H1 (cell line): ENCODE measurements around the gene SNAI1. TPM values are rescaled to one million over a fixed set of nuclear protein-coding genes. Genes with fewer than 3 reads are reported as not detected.

Experiments
- CTCF ChIA-PET: fragments of 300-600 bp; sonication (Branson Sonifier 250); formaldehyde crosslinking; loops from one replicate; lab custom pipeline; 2021; ENCODE audit not compliant: partially characterized antibody; lab: Charles Lee
- POLR2A ChIA-PET: fragments of 300-600 bp; sonication (Branson Sonifier 250); formaldehyde crosslinking; loops from one replicate; lab custom pipeline; 2021; ENCODE audit warnings: inconsistent platforms; ENCODE audit not compliant: partially characterized antibody; lab: Charles Lee
- DNase-seq, 2 experiments: peaks; one replicate each; pipeline versions ENCODE4 v3.0.0 to v3.0.0-alpha.2; 2010 to 2022; ENCODE audit warnings: low spot score in 2 of 2, low read depth in 1 of 2, mixed read lengths in 1 of 2
- FAIRE-seq: peaks from 2 replicates; lab custom pipeline; 2011; peaks lifted over from hg19 to GRCh38; lab: Jason Lieb, UNC
- H2AFZ ChIP-seq: 2 replicates; pipeline ENCODE4 v1.8.1; 2012; ENCODE audit warnings: low read length, inconsistent platforms
- H2AK5ac ChIP-seq: 2 replicates; pipeline ENCODE4 v1.6.1; 2013; ENCODE audit warnings: low read depth, low read length
- H2BK120ac ChIP-seq: replicated peaks from 2 replicates; pipeline ENCODE3; 2013; ENCODE audit warnings: low read depth, low read length, inconsistent platforms
- H2BK12ac ChIP-seq: 2 replicates; pipeline ENCODE4 v1.6.1; 2013; ENCODE audit warnings: low read depth, low read length
- H2BK15ac ChIP-seq: 2 replicates; pipeline ENCODE4 v1.6.1; 2013; ENCODE audit warnings: low read length
- H2BK20ac ChIP-seq: 2 replicates; pipeline ENCODE4 v1.6.1; 2013; ENCODE audit warnings: low read length
- H2BK5ac ChIP-seq: 2 replicates; pipeline ENCODE4 v1.6.1; 2013; ENCODE audit warnings: low read depth, low read length
- H3K14ac ChIP-seq: 2 replicates; pipeline ENCODE4 v1.6.1; 2013; ENCODE audit warnings: inconsistent platforms; ENCODE audit not compliant: insufficient read length
- H3K18ac ChIP-seq: 2 replicates; pipeline ENCODE4 v1.6.1; 2013; ENCODE audit warnings: low read length; ENCODE audit errors: extremely low read depth
- H3K23ac ChIP-seq: 2 replicates; pipeline ENCODE4 v1.6.1; 2013; ENCODE audit warnings: inconsistent platforms; ENCODE audit not compliant: insufficient read length
- H3K23me2 ChIP-seq: 2 replicates; pipeline ENCODE4 v1.6.1; 2013; ENCODE audit warnings: low read depth, low read length
- H3K27ac ChIP-seq: 2 replicates; pipeline ENCODE4 v1.6.1; 2011; ENCODE audit warnings: low read depth, low read length, inconsistent platforms
- H3K27me3 ChIP-seq, 4 experiments: replicated peaks in 1 of 4; 1 replicate in 1 of 4; 2 replicates in 3 of 4; pipeline versions ENCODE4 v1.6.1 to v1.8.1; 2011 to 2013; ENCODE audit warnings: low read length in 3 of 4, mild to moderate bottlenecking in 3 of 4, inconsistent platforms in 2 of 4, mixed read lengths in 2 of 4, moderate library complexity in 1 of 4; ENCODE audit not compliant: control insufficient read depth in 3 of 4, insufficient read depth in 3 of 4; ENCODE audit errors: extremely low read depth in 1 of 4
- H3K36me3 ChIP-seq, 4 experiments: 2 replicates each; pipeline versions ENCODE4 v1.6.1 to v1.8.1; 2011 to 2013; ENCODE audit warnings: mild to moderate bottlenecking in 4 of 4, low read length in 3 of 4, moderate library complexity in 2 of 4, control low read depth in 1 of 4, inconsistent platforms in 1 of 4; ENCODE audit not compliant: insufficient read depth in 4 of 4, control insufficient read depth in 2 of 4
- H3K4ac ChIP-seq: replicated peaks from 2 replicates; pipeline ENCODE3; 2013; ENCODE audit warnings: low read length, low read depth, mixed read lengths, inconsistent platforms; ENCODE audit not compliant: insufficient read length
- H3K4me1 ChIP-seq, 4 experiments: replicated peaks in 1 of 4; 1 replicate in 1 of 4; 2 replicates in 3 of 4; pipeline versions ENCODE4 v1.6.1 to v1.8.1; 2011 to 2013; ENCODE audit warnings: low read length in 3 of 4, inconsistent platforms in 2 of 4, mixed read lengths in 1 of 4; ENCODE audit not compliant: insufficient read depth in 4 of 4, control insufficient read depth in 3 of 4
- H3K4me2 ChIP-seq, 2 experiments: 2 replicates each; pipeline versions ENCODE4 v1.6.1 to v1.8.1; 2011 to 2013; ENCODE audit warnings: low read depth in 2 of 2, low read length in 2 of 2, control low read depth in 1 of 2, inconsistent platforms in 1 of 2, mild to moderate bottlenecking in 1 of 2; ENCODE audit not compliant: insufficient read depth in 1 of 2
- H3K4me3 ChIP-seq, 4 experiments: fragments of 200-600, 300-600 bp in 1 of 4; sonication (generic), shearing (Covaris generic), sonication (Bioruptor Twin) in 1 of 4; 2 replicates each; pipeline versions ENCODE4 v1.5.1 to v1.8.1; 2011 to 2016; ENCODE audit warnings: low read length in 4 of 4, low read depth in 3 of 4, control low read depth in 2 of 4, inconsistent platforms in 2 of 4, mild to moderate bottlenecking in 2 of 4, mixed read lengths in 1 of 4, moderate library complexity in 1 of 4; ENCODE audit not compliant: insufficient read depth in 2 of 4; ENCODE audit errors: extremely low read depth in 1 of 4
- H3K56ac ChIP-seq: replicated peaks from 2 replicates; pipeline ENCODE3; 2013; ENCODE audit warnings: low read depth, mild to moderate bottlenecking, mixed read lengths, low read length, inconsistent platforms; ENCODE audit not compliant: insufficient read length
- H3K79me1 ChIP-seq: 2 replicates; pipeline ENCODE4 v1.6.1; 2013; ENCODE audit warnings: low read depth, low read length, control low read depth
- H3K79me2 ChIP-seq, 2 experiments: 2 replicates each; pipeline versions ENCODE4 v1.6.1 to v1.8.1; 2012 to 2013; ENCODE audit warnings: low read length in 2 of 2, mild to moderate bottlenecking in 2 of 2, inconsistent platforms in 1 of 2; ENCODE audit not compliant: insufficient read depth in 2 of 2, control insufficient read depth in 1 of 2
- H3K9ac ChIP-seq, 4 experiments: replicated peaks in 1 of 4; 1 replicate in 1 of 4; 2 replicates in 3 of 4; pipeline versions ENCODE4 v1.6.1 to v1.8.1; 2011 to 2013; ENCODE audit warnings: low read depth in 3 of 4, low read length in 3 of 4, control low read depth in 2 of 4, mild to moderate bottlenecking in 2 of 4, moderate library complexity in 2 of 4, inconsistent platforms in 1 of 4; ENCODE audit errors: extremely low read depth in 1 of 4
- H3K9me3 ChIP-seq, 2 experiments: 2 replicates each; pipeline versions ENCODE4 v1.6.1 to v1.8.1; 2012 to 2013; ENCODE audit warnings: mild to moderate bottlenecking in 2 of 2, moderate library complexity in 2 of 2, control low read depth in 1 of 2, inconsistent platforms in 1 of 2, low read depth in 1 of 2, low read length in 1 of 2, mixed read lengths in 1 of 2; ENCODE audit not compliant: insufficient read depth in 2 of 2
- H4K20me1 ChIP-seq, 2 experiments: replicated peaks in 1 of 2; 2 replicates each; pipeline versions ENCODE3 to v1.8.1; 2011 to 2013; ENCODE audit warnings: inconsistent platforms in 2 of 2, low read length in 2 of 2, mild to moderate bottlenecking in 1 of 2; ENCODE audit not compliant: insufficient read depth in 2 of 2, control insufficient read depth in 1 of 2
- H4K5ac ChIP-seq: 2 replicates; pipeline ENCODE4 v1.6.1; 2013; ENCODE audit warnings: low read length, low read depth, mixed read lengths, inconsistent platforms; ENCODE audit not compliant: insufficient read length
- H4K8ac ChIP-seq: 2 replicates; pipeline ENCODE4 v1.8.0; 2013; ENCODE audit warnings: mild to moderate bottlenecking, moderate library complexity, low read length, inconsistent platforms; ENCODE audit not compliant: insufficient read depth; ENCODE audit errors: extremely low read depth
- H4K91ac ChIP-seq: replicated peaks from 2 replicates; pipeline ENCODE3; 2013; ENCODE audit warnings: low read length, mixed read lengths, inconsistent platforms; ENCODE audit not compliant: insufficient read length
- CEBPB ChIP-seq: IDR thresholded peaks from 2 replicates; pipeline ENCODE4 v1.6.1; 2012; ENCODE audit warnings: low read depth, low read length
- CTCF ChIP-seq, 3 experiments: IDR thresholded peaks; 1 replicate in 2 of 3; 2 replicates in 1 of 3; pipeline versions ENCODE4 v1.5.1 to v1.6.1; 2011; ENCODE audit warnings: low read length in 3 of 3, mild to moderate bottlenecking in 3 of 3, inconsistent platforms in 2 of 3, low read depth in 1 of 3, moderate library complexity in 1 of 3; ENCODE audit not compliant: insufficient read depth in 1 of 3; ENCODE audit errors: control extremely low read depth in 1 of 3
- GABPA ChIP-seq: IDR thresholded peaks from 2 replicates; pipeline ENCODE4 v1.6.1; 2011; ENCODE audit warnings: mild to moderate bottlenecking, low read length, moderate library complexity, borderline replicate concordance; ENCODE audit not compliant: insufficient read depth
- GTF2F1 ChIP-seq: IDR thresholded peaks from 2 replicates; pipeline ENCODE4 v1.6.1; 2012; ENCODE audit warnings: low read depth, low read length, improper control_type of control experiment, borderline replicate concordance
- KDM5A ChIP-seq: fragments of 200-600 bp; IDR thresholded peaks from 2 replicates; pipeline ENCODE4 v1.7.1; 2012; ENCODE audit warnings: mild to moderate bottlenecking, low read length, inconsistent platforms, mixed read lengths
- MAFK ChIP-seq: IDR thresholded peaks from 2 replicates; pipeline ENCODE4 v1.6.1; 2012; ENCODE audit warnings: low read depth, mild to moderate bottlenecking, improper control_type of control experiment, low read length
- NRF1 ChIP-seq: IDR thresholded peaks from 2 replicates; pipeline ENCODE4 v1.6.1; 2011; ENCODE audit warnings: mild to moderate bottlenecking, low read depth, low read length, improper control_type of control experiment
- POU5F1 ChIP-seq: IDR thresholded peaks from 2 replicates; pipeline ENCODE4 v1.6.1; 2011; ENCODE audit warnings: low read depth, mild to moderate bottlenecking, low read length, moderate library complexity
- RAD21 ChIP-seq, 2 experiments: IDR thresholded peaks in 1 of 2; conservative IDR thresholded peaks in 1 of 2; 2 replicates each; pipeline ENCODE4 v1.6.1; 2011; ENCODE audit warnings: low read depth in 2 of 2, low read length in 2 of 2, improper control_type of control experiment in 1 of 2, inconsistent platforms in 1 of 2, mild to moderate bottlenecking in 1 of 2, moderate library complexity in 1 of 2
- TAF1 ChIP-seq: IDR thresholded peaks from 2 replicates; pipeline ENCODE4 v1.6.1; 2011; ENCODE audit warnings: mild to moderate bottlenecking, low read depth, low read length
- TAF7 ChIP-seq: optimal IDR thresholded peaks from 2 replicates; pipeline ENCODE3; 2011; ENCODE audit warnings: low read depth, mild to moderate bottlenecking, inconsistent platforms, low read length, moderate library complexity, borderline replicate concordance
- WGBS, 2 experiments: shearing (Covaris generic) in 1 of 2; methylation state at CpG; one replicate each; pipeline versions ENCODE4 v1.1.6 to v1.1.7; 2013 to 2015; ENCODE audit warnings: low lambda C conversion rate in 2 of 2, mixed read lengths in 2 of 2, inconsistent platforms in 1 of 2, low coverage in 1 of 2, missing lambda C conversion rate in 1 of 2; ENCODE audit not compliant: insufficient replicate concordance in 2 of 2, insufficient coverage in 1 of 2, insufficient read length in 1 of 2; ENCODE audit errors: extremely low coverage in 1 of 2, missing lambda C conversion rate in 1 of 2; 5-methylcytosine and 5-hydroxymethylcytosine counted together
- polyA plus RNA-seq, 7 experiments: library from polyadenylated mRNA; depleted of rRNA in 3 of 7; stranded (reverse) in 5 of 7; unstranded in 2 of 7; fragments of >200 nt in 5 of 7; fragments of 200-250 nt in 2 of 7; gene quantifications; 1 replicate in 5 of 7; 2 replicates in 1 of 7; 4 replicates in 1 of 7; pipeline versions ENCODE4 v1.2.1 to v1.2.3, GENCODE V29; 2011 to 2013; ENCODE audit warnings: missing spikeins in 2 of 7, mixed read lengths in 2 of 7
- total RNA-seq: library from RNA; stranded (reverse); fragmentation: NEBNext Ultra II Directional; extraction: Animal tissue kit (Norgen Biotek cat#: 25700); gene quantifications from 2 replicates; pipeline ENCODE4 v1.2.1, GENCODE V29; 2021

The SNAI1 gene
- total and polyA plus RNA-seq, 2 of the 8 experiments (the other 6 are each of a cell fraction or from before 2014, with no cell fraction given): 6.5 to 8.0 TPM

DNA sequence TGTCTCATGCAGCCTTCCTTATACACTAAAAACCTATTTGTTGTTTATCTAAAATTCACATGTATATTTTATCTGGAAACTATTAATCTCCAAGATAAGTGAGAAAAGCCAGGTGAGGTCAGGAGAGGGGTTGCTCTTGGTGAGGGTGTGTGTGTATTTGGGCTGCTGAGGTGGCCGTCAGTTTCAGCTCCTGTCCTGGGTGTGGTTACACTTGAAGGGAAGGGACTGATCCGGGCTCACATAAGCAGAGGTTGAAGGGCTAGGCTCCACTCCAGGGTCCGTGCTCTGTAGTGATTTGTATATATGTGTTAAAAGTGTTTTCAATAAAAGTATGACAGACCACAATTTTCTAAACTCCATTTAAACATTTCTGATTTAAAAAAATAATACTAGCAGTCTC is 13.5 kb upstream of the SNAI1 start:
- no peaks in the 10 kb centered on the region for H3K79me2 ChIP-seq
- H2BK12ac ChIP-seq: no peak overlapping the region
- H3K23ac ChIP-seq: no peak overlapping the region
- no peak overlapping the region for H2AFZ ChIP-seq
- no peaks in the 10 kb centered on the region for H3K27me3 ChIP-seq
- H3K18ac ChIP-seq: no peak overlapping the region
- H3K9ac ChIP-seq: no peak overlapping the region
- no peaks in the 10 kb centered on the region for H3K79me1 ChIP-seq
- H2AK5ac ChIP-seq: no peak overlapping the region
- no peak overlapping the region for H2BK5ac ChIP-seq
- no peak overlapping the region for H2BK15ac ChIP-seq
- no peak overlapping the region for H3K4me2 ChIP-seq
- no peak overlapping the region for H4K91ac ChIP-seq
- 84% methylated on average over 3 of the region's 3 CpGs; no CpG with 5 or more reads in 1 of the 2 experiments for WGBS, 2 experiments
- no peak overlapping the region for H4K5ac ChIP-seq
- no peak for FAIRE-seq
- H2BK120ac ChIP-seq: no peak overlapping the region
- H4K8ac ChIP-seq: 0 out of 2 replicates have a peak overlapping the region, but pooled peaks have one; percentile 19
- H4K20me1 ChIP-seq: no peaks in the 10 kb centered on the region
- peaks cover 0 to 7% (median 2%) of the 10 kb centered on the region in 4 experiments; a peak in 2 of 7 replicates for H3K4me1 ChIP-seq
- no peak overlapping the region for H3K14ac ChIP-seq
- H3K36me3 ChIP-seq: no peaks in the 10 kb centered on the region
- CTCF ChIA-PET: interaction anchor here (1.2 to 2.9 kb wide), 3 partner anchors 10 to 100 kb away, joined by 3 to 10 read pairs (median 7); no protein-coding TSS in a partner anchor
- DNase-seq: no peak
- H3K23me2 ChIP-seq: no peaks in the 10 kb centered on the region
- no peak overlapping the region for H2BK20ac ChIP-seq
- no peak overlapping the region for H3K4ac ChIP-seq
- H3K56ac ChIP-seq: no peak overlapping the region
- POLR2A ChIA-PET: interaction anchor here (0.6 to 1.9 kb wide), 2 partner anchors 11 to 16 kb away, joined by 3 to 6 read pairs; no protein-coding TSS in a partner anchor
- H3K27ac ChIP-seq: no peak overlapping the region
- H3K4me3 ChIP-seq: no peak overlapping the region
- H3K9me3 ChIP-seq: no peaks in the 10 kb centered on the region
- TF ChIP-seq NRF1 (no peak), TAF1 (no peak), POU5F1 (no peak), GTF2F1 (no peak), CEBPB (no peak), KDM5A (no peak), MAFK (no peak), GABPA (no peak), TAF7 (no peak), RAD21 (IDR thresholded peaks at IDR 0.05 in 1 of 2, conservative IDR thresholded peaks at IDR 0.05 in 1 of 2; ENCODE audit: low read depth in 2 of 2, low read length in 2 of 2) (no peak), CTCF (IDR thresholded peaks at IDR 0.05; ENCODE audit: control extremely low read depth in 1 of 3, insufficient read depth in 1 of 3, low read depth in 1 of 3, low read length in 3 of 3) (no peak)
